HG03520 (cell line): ENCODE measurements around the gene AGER.
"Not testable (repeated sequence)": the region's sequence is repeated elsewhere in the genome, so short reads cannot be mapped to it uniquely, and the experiment has no call there.

Source experiments
- ATAC-seq: cut with Tn5 transposase; IDR thresholded peaks from one replicate; pipeline ENCODE4 v1.9.1; 2021; ENCODE audit warnings: mild to moderate bottlenecking, moderate library complexity; ENCODE audit not compliant: unreplicated experiment

Gene AGER

DNA sequence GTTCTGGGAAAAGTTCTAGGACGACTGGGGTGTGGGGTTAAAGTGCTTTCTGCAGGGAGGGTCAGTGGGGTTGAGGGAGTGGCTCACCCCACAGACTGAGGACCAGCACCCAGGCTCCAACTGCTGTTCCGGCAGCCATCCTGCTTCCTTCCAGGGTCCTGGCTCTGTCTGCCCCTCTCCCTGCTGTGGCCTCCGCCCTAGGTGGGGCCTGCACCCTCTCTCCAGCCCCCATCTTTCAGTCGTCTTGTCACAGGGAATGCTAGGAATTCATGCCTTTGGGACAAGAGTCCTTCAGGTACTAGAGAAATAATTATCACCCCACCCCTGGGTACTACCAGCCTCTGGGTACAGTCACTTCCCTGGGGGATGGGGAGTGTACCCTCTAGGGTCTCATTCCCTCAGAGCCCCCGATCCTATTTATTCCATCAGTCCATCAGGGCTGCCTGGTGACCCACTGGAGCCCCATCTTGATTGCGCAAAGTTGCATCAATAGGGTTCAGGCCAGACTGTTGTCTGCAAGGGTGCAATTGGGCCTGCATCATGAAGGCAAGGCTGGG is at the start of gene AGER:
TSS of gene AGER (minus strand) at position 170 of the 557 bp plus-strand sequence. CDS start at position 139, 31 bp downstream.
- ATAC-seq, result no peak

DNA sequence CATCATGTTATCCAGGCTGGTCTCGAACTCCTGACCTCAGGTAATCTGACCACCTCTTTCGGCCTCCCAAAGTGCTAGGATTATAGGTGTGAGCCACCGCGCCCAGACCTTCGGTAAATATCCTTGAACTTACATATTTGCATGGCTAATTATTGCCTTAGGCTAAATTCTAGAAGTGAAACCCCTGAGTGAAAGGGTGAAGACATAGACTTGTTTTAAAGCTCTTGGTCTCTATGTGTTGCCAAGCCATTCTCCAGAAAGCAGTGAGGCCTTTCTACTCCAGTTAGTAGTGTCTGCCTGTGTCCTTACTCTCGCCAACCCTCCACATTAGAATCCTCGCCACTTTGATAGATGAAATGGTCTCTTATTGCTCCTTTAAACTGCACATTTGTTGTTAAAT is 42.4 kb upstream of the AGER start:
- no peak for ATAC-seq

DNA sequence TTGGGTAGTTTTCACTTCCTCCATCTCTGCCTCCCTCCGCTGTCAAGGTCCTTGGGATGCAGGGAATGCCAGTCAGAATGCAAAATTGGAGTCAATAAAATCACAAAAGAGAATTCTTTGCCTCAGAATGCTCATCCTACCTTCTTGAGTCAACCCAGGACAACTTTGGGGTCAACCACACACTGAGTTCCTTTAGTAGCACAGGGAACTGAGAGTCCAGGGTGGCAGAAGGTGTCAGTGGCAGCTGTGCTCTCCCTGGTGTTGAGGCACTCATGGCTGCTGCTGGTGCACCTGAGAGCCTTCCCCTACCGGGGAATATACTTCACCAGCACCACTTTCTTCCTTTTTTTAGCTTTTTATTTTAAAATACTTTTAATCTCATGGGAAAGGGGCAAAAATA is 40.6 kb upstream of the AGER start:
- no peak for ATAC-seq

DNA sequence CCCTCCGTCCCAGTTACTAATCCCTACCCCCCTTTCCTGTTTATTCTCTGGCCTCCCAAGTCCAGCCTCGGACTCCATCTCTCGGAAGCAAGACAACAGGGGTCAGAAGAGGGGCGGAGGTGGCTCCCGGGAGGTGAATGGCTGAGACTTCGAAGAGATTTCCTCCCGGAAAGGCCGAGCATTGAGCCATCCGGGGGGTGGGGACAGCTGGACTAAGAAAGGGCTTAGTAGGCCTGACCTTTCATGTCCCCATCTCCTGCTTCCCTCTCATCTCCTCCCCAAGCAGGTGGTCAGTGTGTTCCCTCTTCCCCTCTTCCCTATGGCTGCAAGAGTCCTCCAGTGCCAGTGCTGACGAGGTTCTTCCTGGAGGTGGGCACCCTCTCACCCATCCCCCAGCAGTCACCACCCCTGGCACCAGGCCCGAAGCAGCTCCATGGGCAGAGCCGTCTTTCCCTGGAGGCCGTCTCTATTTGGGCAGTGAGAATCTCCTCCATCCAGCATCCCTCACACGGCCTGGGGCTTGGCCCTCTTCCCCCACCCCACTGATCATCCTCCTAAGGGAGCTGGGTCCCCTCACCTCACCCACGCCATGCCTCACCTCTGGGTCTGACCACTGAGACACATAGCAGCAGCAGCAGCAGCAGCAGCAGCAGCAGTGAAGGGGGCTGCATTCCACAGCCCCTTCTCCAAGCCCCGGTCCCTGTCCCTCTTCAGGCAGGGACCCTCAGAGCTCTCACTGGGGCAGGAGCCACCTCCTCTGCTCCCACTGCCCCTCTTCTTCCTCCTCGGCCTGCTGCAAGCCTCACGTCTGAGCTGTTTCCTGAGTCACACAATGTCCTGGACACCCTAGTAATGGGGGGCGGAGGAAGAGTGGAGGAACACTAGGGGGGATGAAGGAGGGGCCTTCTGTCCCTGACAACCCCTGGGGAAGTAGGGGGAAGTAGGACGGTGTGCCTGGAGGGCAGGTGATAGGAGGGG is 39.5 kb upstream of the AGER start, which contains the start of gene NOTCH4:
TSS of gene NOTCH4 (minus strand) at position 810 of the 978 bp plus-strand sequence. CDS start at position 671, 139 bp downstream.
- ATAC-seq, result no peak

DNA sequence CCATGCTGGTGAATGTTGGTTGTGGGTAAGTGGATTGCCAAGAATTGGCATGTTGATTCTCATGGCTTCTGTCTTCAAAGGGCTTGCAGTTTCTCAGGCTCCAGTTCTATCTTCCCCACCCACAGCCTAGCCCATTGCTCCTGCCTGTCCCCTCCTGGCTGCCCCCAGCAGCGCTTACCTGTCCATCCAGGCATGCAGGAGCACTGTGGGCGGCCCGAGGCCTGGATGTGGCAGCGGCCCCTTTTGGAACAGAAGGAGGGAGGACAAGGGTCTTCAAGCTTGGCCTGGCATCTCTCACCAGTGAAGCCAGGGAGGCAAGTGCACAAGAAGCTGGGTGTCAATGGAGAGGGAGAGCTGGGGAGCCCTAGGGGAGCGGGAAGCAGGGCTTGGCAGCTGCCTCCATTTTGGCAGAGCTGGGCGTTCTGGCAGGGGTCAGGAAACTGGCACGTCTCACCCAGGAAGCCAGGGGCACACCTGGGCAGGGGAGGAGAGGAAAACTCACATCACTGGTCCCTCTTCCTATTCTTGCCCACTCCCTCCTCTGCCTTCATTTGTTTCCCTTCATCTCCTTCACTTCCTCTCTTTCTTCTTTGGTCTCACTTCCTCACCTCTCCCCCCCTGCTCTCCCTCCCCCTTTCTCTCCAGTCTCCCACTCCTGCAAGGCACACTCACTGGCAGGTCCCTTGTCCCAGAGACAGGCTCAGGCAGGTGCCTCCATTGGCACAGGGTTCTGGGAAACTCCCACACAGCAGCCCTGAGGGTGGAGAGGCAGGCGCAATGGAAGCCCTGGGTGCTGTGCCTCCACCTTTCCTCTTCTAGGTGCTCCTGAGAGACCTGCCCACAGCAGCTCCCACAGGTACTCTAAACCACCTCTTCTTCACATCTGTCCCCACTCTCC is 38.5 kb upstream of the AGER start:
- ATAC-seq, result no peak

DNA sequence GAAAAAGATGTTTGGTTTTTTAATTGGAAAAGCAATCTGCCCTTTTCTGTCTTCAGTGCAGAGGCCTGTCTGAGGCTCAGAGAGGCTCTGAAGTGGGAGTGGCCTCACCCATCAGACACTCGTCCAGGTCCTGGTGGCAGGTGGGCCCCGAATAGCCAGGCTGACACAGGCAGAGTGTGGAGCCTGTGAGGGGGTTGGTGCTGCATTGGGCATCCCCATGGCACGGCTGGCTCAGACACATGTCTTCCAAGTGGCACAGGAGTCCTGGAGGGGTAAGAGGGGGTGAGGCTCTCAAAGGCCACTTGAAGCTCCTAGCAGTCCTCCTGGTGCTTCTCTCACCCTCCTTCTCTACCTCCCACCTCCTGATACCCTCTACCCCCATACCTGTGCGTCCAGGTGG is 36.0 kb upstream of the AGER start:
- ATAC-seq, result no peak

DNA sequence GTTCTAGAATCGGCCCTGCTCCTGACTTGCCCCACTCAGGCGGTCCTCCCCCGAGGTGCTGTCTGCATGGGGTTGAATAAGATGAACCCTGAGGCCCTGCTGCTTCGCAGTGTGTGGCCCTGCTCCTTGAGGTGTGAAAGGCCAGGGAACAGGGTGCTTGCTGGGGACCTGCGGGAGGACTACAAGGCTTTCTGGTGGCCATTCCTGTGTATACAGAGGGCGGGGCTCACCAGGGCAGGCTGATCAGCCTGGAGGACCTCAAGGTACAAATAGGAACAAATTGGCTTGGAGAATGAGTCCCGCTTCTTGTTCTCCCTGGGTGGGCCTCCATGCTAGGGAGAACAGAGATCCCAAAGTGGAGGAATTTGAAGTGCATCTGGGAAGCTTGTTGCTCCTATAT is 34.1 kb upstream of the AGER start:
- ATAC-seq, result no peak

DNA sequence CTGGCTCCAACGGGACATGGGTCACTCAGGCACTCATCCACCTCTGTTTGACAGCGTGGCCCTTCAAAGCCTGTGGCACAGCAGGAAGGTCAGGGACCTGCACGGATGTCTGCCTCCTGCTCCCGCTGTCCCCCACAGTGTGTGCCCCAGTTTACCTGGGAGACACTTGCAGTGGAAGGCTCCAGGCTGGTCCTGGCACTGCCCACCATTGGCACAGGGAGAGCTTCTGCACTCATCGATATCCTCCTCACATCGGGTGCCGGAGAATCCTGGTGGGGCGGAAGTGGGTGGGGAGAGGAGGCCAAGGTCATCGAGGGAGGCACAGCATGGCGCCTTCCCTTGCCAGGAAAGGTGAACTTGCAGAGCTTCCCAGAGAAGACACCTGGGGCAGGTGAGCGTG is 32.9 kb upstream of the AGER start:
- no peak for ATAC-seq

DNA sequence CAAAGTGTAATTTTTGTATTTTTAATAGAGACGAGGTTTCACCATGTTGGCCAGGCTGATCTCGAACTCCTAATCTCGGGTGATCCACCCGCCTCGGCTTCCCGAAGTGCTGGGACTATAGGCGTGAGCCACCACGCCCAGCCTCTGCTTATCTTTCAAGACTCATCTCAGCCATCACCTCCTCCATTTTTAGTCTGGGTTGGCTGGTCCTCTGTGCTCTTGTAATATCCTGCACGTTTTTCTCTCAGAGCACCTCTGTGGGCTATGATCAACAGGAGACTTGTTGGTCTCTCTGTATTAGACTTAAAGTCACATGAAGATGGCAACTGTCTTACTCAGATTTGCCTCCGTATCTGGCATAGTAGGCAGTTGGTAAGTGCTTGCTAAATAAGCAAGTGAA is 32.2 kb upstream of the AGER start:
- no peak for ATAC-seq

DNA sequence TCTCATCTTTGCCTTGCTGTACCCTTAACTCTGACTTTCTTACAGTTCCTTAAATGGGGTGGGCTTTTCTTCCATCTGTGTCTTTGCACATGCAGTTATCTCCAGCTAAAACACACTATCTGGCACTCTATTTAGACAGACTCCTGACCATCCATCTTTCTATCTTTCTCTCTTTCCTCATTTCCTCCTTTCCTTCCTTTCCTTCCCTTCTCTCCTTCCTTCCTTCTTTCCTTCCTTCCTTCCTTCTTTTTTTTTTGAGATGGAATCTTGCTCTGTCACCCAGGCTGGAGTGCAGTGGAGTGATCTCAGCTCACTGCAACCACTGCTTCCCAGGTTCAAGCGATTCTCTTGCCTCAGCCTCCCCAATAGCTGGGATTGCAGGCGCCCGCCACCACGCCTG is 31.6 kb upstream of the AGER start:
- ATAC-seq, result no peak

DNA sequence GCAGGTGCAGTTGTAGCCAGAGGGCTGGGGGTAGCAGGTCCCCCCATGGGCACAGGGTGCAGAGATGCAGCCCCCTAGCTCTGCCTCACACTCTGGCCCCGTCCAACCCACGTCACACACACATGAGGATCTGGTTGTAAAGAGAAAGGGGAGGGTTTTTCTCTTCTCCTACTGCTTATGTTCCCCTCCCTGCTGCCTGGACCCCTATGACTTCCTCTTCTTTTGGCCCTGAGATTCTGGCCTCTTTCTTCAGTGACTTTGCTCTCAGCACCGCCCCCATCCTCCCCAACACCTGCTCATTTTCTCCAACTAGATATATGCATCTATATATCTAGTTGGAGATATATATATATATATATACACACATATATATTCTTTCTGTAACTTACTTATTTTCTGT is 30.1 kb upstream of the AGER start:
- no peak for ATAC-seq

DNA sequence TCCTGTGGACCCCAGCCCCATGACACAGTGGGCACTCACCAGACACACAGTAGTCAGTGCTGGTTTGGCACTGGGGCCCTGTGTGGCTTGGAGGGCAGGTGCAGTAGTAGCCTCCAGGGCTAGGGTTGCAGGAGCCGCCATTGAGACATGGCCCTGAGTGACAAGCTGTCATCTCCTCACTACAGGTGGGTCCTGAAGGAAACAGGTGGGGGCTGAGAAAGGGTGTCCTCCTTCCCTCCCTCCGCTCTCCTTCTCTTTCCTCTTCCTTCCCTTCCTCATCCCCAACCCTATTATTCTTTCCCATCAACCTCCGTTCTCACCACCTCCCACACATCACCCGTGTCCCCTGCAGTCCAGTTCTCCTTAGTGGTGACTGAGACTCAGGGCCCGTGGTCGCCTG is 29.6 kb upstream of the AGER start:
- no peak for ATAC-seq

DNA sequence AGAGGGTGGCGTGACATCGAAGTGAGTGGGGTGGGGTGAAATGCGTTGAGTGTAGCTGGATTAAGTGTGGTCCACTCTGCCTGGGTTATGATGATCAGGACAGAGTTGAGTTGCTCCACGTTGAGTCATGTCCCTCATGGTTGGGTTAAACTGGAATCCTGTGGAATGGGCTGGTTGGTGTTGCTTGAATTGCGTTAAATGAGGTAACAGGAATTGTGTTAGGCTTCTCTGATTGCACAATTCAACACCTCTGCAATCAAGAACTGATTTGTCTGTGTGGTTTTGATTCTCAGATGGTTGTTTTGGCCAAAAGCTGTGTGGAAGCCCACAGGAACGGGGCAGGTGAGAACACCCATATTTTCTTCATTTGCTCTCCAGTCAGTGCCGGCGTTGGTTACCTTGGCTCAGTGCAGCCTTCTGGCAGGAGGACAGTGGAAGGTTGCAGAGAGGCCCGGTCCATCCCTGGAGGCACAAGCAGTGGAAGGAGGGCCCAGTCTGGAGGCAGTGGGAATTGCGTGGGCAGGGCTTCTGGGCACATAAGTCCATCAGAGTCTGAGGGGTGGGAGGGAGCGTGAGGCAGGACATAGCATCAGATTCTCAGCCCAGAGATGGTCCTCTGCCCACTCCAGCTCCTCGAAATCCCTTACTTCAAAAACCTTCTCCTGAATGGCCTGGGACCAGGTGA is 28.2 kb upstream of the AGER start:
- no peak for ATAC-seq

DNA sequence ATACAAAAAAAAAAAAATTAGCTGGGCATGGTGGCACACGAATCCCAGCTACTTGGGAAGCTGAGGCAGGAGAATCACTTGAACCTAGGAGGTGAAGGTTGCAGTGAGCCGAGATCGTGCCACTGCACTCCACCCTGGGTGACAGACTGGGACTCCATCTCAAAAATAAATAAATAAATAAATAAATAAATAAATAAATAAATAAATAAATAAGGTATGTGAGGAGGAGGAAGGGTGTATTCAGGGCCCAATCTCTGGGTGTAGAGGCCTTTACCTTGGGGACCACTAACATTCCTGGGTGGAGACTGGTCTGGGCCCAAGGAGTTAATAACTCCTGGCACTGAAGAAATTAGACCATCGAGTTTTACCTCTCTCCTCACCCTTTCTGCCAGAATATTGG is 27.4 kb upstream of the AGER start:
- not testable (repeated sequence) for ATAC-seq

DNA sequence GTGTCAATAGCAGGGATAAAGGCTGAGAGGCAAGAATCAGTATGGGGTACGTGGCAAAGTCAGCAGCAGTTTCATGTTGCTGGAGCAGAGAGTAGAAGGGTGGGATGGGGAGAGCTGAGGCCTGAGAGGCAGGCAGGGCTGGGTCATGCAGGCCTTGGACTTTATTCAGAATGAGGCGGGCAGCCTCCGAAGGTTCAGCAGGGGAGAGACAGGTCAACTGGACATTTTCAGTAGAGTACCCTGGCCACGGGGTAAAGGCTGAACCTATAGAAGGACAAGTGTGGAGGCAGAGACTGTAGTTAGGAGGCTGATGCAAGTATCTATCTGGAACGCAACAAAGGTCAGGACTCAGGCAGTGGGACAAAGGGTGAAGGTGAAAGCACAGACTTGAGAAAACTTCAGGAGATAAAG is 26.1 kb upstream of the AGER start:
- no peak for ATAC-seq

DNA sequence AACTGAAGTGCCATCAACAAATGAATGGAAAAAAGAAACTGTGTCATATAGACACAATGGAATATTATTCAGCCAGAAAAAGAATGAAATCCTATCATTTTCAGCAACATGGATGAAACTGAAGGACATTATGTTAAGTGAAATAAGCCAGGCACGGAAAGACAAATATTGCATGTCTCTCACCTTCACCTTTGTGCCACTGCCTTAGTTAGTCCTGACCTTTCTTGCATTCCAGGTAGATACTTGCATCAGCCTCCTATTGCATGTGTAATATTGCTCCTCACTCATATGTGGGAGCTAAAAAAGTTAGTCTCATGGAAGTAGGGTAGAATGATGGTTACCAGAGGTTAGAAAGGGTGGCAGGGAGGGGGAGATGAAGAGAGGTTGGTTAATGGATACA is 24.9 kb upstream of the AGER start:
- no peak for ATAC-seq

DNA sequence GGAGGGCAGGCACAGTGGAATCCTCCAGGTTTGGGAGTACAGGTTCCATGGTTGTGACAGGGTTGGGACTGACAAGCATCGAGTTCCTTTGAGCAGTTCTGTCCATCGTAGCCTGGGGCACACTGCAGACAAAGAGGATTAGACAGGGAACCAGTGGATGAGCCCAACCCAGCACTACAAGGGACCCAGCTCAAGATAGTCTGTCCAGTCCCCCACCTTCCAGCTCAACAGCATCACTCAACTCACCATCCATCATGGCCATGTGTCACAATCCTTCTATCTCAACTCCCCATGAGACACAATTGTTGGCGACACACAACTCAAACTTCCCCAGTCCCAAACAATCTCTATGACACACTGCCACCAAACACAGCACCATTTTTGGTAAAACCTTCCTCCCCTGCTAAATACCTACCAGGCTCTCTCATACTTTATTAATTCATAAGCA is 20.2 kb upstream of the AGER start:
- no peak for ATAC-seq

DNA sequence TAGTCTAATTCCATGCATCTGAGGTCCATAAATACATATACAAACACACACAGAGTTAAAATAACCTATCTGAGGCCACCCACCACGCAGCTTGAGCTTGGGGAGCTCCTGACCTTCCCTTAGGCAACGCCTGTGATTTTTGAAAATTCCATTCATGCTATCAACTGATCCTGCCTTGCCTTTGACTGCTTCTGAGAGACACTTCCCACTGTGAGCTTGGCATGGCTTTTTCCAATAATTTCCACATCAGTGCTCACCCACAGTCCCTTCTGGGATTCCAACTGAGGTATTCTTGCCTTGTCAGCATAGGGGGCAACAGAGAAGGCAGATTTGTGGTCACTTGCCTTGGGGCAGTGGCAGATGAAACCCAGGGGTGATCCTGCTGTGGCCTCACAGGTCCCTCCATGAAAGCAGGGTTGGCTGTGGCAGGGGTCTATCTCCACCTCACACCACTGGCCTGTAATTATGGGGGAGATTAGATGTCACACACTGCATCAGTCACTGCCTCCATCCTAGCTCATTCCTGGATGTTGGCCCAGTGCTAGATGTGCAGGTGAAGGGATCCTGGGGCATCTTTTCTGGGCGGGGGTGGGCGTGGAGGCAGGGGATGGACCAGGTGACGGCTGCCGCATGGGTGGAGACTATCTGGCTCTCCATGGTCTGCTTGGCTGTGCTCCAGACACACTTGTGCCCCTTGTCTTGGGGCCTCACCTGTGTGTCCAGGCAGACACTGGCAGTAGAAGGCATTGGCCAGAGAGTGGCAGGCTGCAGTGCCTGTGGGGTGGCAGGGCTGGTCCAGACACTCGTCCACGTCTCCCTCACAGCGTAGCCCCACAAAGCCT is 19.6 kb upstream of the AGER start:
- no peak for ATAC-seq

DNA sequence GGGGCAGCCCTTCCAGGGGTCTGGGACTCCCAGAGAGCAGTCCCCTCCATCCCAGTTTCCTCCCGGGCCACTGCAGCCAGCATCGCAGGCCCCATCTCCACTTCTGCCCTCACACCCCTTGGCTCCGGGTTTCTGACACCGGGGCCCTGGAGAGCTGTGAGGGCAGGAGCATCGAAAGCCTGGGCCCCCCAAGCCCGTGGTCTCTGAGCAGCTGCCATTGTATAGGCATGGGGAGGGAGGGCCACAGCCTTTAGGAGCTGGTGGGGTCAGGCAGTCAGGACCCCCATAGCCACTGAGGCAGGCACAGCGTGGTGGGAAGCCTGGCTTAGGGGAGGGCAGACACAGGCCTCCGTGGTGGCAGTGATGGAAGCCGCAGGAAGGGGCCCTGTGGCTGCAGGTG is 18.1 kb upstream of the AGER start:
- ATAC-seq, result no peak
